Fibroblast of skin of left biceps (primary cell): Measurements from ENCODE around the gene MAGI1.
"Not testable (repeated sequence)": the region's sequence is repeated elsewhere in the genome, so short reads cannot be mapped to it uniquely, and the experiment has no call there.

Experiments used
- DNase-seq, 2 experiments: peaks; one replicate each; pipeline ENCODE4 v3.0.0-alpha.2; 2013; ENCODE audit warnings: low read depth in 2 of 2

MAGI1 gene

DNA sequence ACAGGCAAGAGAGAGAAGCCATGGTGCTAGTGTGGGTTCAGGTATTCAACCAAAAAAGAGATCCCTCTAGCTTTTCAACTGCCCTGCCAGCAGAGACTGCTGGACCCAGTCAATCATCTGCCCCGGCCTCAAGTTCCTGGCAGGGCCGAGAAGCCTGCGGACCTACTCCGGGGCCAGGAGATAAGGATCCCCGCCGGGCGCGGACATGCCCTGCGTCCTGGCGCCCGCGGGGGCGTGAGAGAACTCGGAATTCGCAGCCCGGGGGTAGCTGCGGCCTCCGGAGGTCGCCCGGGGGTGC lies 821 bp upstream of the MAGI1 start:
- DNase-seq = no peak

GRCh38 chr3:66038384-66038725 lies 363 bp downstream of the MAGI1 start:
- no peak for DNase-seq

GRCh38 chr3:66037986-66038369 lies 740 bp downstream of the MAGI1 start:
- no peak for DNase-seq

GRCh38 chr3:66037330-66037985 lies 1.3 kb downstream of the MAGI1 start:
- DNase-seq = no peak

- no peak for DNase-seq
Observed at GRCh38 chr3:66036586-66037148, 2.1 kb downstream of the MAGI1 start.

DNA sequence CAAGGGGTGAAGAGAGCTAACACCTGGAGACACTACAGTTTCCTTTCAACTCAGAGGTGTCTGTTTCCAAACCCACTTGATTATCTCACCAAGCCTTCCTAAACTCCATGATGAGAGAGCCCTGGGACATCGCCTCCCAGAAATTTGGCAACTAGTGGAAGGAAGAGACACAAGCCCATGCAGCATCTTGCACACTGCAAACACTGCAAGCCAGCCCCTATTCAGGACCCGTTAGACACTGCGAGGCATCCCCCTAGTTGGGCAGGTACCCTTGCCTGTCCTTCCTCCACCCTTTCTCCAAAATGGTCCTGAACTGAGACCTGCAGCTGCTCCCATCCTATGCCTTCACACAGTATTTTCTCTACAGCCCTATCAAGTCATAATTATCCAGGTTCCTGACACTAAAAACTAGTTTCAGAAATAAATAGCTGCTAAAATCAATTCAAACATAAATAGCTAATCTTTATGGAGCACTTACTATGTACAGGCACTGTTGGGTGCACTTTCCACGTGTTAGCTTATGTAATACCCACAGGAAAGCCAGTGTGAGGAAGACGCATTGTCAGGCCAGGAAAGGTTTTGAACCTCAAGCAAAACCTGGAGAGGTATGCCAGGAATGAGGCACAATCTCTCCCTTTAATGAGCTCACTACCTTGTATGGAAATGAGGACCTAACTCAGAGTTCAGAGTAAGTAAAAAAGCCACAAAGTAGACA lies 2.8 kb downstream of the MAGI1 start:
- no peak for DNase-seq

GRCh38 chr3:66033241-66034138 lies 5.2 kb downstream of the MAGI1 start:
- DNase-seq = no peak

GRCh38 chr3:66031102-66031698 lies 7.5 kb downstream of the MAGI1 start:
- DNase-seq = no peak

DNA sequence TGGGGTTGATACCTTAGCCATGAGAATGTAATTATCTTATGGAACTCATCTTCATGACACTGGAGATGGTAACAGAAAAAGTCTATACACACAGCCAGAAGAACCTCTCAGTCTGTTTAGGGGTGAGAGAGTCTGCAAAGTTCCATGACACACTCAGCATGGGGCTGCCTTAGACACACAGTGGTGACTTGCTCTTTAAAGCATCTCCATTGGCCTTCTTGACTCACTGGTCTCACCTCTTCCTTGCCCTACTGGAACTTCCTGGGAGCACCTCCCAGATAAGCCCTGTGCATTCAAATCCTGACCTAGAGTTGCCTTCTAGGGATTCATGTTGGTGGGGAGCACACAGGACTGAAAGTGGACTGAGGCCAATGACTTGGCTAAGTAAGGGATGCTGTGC lies 9.3 kb downstream of the MAGI1 start:
- DNase-seq = no peak

GRCh38 chr3:66029014-66029413 lies 9.7 kb downstream of the MAGI1 start:
- no peak for DNase-seq

DNA sequence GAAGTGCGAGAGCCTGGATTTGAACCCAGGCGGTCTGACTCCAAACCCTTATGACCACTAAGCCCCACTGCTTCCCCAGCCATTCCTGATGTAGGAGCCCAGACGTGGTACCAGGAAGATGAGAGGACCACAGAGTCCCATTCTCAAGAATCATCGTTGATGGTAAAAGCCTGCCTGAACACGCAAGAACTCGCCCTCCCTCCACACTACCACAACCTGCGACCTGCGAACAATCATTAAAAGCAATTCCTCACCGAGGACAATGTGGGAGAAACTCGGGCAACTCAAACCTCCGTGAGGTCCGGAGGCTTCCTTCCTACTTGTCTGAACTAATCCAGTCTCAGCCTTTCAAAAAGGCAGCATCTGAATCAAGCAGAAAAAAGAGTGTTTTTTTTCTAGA lies 10.3 kb downstream of the MAGI1 start:
- no peak for DNase-seq

DNA sequence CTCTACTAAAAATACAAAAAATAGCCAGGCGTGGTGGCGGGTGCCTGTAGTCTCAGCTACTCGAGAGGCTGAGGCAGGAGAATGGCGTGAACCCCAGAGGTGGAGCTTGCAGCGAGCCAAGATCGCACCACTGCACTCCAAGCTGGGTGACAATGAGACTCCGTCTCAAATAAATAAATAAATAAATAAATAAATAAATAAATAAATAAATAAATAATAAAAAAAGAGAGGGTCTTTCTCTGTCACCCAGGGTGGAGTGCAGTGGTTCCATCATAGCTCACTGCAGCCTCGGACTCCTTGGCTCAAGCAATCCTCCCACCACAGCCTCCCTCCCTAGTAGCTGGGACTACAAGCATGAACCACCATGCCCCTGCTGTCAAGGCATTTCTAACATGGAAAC lies 11.6 kb downstream of the MAGI1 start:
- not testable (repeated sequence) for DNase-seq

DNA sequence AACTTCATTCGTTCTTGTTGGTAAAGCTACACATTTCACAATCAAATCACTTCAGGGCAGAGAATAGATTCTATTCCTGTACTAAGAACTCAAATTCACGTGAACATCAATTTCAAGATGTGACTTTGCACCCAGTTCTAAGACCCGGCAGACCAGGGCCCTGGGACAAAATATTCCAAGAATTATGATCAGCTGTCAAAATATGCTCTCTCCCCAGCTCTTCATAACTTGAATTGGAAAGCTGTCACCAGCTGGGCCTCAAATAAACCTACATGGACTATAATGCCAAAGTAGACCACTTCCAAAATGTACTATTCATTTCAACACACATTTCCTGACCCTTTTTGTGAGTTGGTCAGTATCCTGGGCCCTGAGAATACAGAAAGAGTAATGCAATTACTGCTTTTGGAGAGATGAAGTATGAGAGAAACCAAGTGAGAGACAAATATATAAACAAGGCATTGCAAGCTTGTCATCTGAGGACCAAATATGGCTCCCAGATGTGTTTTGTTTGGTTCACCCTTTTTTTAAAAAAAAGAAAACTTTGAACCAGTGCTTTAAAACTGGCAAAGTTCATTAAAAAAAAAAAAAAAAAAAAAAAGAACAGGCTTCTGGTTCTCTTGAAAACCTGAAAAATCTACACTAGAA lies 14.9 kb downstream of the MAGI1 start:
- DNase-seq = no peak

- DNase-seq = no peak
Observed at GRCh38 chr3:66023229-66023628, 15.5 kb downstream of the MAGI1 start.

DNA sequence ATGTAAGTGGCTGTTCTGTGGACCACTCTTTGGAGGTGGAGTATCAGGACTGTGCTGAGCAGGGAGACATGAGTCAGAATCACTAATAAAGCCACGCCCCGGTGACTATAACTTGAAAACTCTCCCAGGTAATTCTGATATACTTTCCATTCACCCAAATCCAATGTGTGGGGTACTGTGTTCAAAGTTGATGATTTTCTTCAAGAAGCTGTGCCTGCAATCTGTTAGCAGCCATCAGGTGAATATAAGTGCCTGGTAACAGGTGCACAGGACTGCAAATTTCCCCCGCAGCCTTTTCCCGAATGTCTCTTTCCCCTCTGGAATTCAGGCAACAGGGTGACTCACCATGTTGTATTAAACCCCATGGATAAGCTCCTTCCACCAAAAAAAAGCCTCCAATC lies 17.0 kb downstream of the MAGI1 start:
- DNase-seq = no peak

- no peak for DNase-seq
Observed at GRCh38 chr3:66019896-66020295, 18.8 kb downstream of the MAGI1 start.

- DNase-seq = no peak
Observed at GRCh38 chr3:66018057-66019033, 20.4 kb downstream of the MAGI1 start.

DNA sequence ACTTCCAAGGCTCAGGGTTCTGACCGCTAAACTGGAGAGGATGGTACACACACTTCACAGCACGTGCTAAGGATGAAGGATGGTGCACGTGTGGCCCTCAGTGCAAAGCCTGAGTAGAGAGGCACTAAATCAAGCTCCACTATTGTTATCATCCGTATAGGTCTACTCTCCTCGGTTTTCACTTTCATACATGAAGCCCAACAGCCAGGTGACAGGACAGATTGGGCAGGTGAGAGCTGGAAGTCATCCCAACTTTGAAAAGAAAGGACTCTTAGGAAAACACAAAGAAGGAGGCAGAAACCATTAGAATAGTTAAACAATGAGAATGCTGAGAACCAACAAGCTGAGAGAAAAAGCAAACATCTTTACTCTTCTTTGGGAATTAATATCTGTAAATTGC lies 21.1 kb downstream of the MAGI1 start:
- DNase-seq = no peak

GRCh38 chr3:66017084-66017483 lies 21.6 kb downstream of the MAGI1 start:
- no peak for DNase-seq

DNA sequence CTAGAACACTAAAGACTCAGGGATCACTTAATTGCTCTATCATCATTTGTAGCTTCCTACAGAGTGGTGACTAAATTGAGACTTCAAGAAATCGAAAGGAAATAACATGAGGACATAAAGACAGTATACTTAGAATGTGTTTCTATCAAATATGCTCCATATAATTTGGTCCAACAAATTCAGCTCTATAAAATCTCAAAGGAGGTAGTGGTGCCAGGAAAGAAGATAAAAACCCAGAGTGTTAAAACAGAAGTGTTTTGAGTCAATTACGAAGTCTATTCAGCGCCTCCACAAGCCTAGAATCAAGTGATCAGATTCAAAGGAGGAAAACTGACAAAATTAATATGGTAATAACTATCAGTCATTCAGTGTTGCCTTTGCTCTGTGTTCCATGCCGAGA lies 22.9 kb downstream of the MAGI1 start:
- no peak for DNase-seq

DNA sequence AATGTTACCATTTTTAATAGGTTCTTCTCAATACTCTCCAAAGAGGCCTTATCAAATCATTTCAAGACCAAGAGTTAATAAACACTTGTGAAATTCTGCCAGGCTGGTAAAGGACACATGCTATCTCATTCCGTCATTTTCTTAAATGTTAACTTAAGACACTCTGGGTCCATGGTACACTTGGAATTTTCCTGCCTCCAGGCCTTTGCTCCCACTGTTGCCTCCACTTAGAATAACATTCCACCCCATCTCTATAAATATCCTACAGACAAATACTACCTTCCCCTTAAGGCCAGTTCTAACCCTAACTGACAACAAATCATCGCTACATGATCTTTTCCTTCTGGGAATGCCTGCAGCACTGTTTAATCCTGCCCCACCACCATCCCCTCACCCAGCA lies 24.1 kb downstream of the MAGI1 start:
- DNase-seq = no peak
